ENCODE measurements around the gene PTPN23.

PTPN23 gene

GRCh38 chr3:47374587-47374986 is 6.2 kb upstream of the PTPN23 start:
- Histone ChIP-seq H3K4me1 (ENCODE audit: control insufficient read depth, low read depth, low read length) (peaks cover under 1% of the 10 kb centered on the region), H3K4me2 (ENCODE audit: low read length) (no peak overlapping the region), H3K4ac (ENCODE audit: low read depth, low read length) (no peak overlapping the region), H3K4me3 (ENCODE audit: low read length) (no peak overlapping the region), H3K23ac (ENCODE audit: low read length) (no peak overlapping the region), H2BK5ac (ENCODE audit: low read length) (no peak overlapping the region), H3K18ac (ENCODE audit: low read length) (no peak overlapping the region), H4K8ac (ENCODE audit: low read depth, low read length) (no peak overlapping the region), H2BK120ac (ENCODE audit: low read depth, low read length) (no peak overlapping the region), H3K79me2 (ENCODE audit: control insufficient read depth, insufficient read depth, low read length) (no peaks in the 10 kb centered on the region), H3K9ac (ENCODE audit: low read length) (no peak overlapping the region), H2BK15ac (replicated peaks; ENCODE audit: low read depth) (no peak overlapping the region), H4K5ac (ENCODE audit: low read length) (no peak overlapping the region), H3K27me3 (ENCODE audit: insufficient read depth, low read length, poor library complexity) (no peaks in the 10 kb centered on the region), H2AK5ac (ENCODE audit: low read length) (no peak overlapping the region), H3K79me1 (ENCODE audit: low read length) (peaks cover 1% of the 10 kb centered on the region), H3K36me3 (ENCODE audit: control insufficient read depth, insufficient read depth, low read length) (no peaks in the 10 kb centered on the region), H3K56ac (ENCODE audit: low read length) (no peak overlapping the region), H3K27ac (ENCODE audit: low read depth, low read length) (no peak overlapping the region)
- no peak for DNase-seq

GRCh38 chr3:47376393-47376792 is 4.4 kb upstream of the PTPN23 start:
- DNase-seq = peak; percentile 34
- H3K79me1 ChIP-seq (ENCODE audit: low read length) = peaks cover 3% of the 10 kb centered on the region
- H3K4me3 ChIP-seq (ENCODE audit: low read length) = no peak overlapping the region
- H3K18ac ChIP-seq (ENCODE audit: low read length) = no peak overlapping the region
- H3K4me1 ChIP-seq (ENCODE audit: control insufficient read depth, low read depth, low read length) = peaks cover 2% of the 10 kb centered on the region
- no peak overlapping the region for H2BK120ac ChIP-seq (ENCODE audit: low read depth, low read length)
- H3K27me3 ChIP-seq (ENCODE audit: insufficient read depth, low read length, poor library complexity) = no peaks in the 10 kb centered on the region
- H2BK15ac ChIP-seq (replicated peaks; ENCODE audit: low read depth) = no peak overlapping the region
- no peak overlapping the region for H2BK5ac ChIP-seq (ENCODE audit: low read length)
- no peak overlapping the region for H4K8ac ChIP-seq (ENCODE audit: low read depth, low read length)
- no peaks in the 10 kb centered on the region for H3K79me2 ChIP-seq (ENCODE audit: control insufficient read depth, insufficient read depth, low read length)
- H3K23ac ChIP-seq (ENCODE audit: low read length) = no peak overlapping the region
- H3K56ac ChIP-seq (ENCODE audit: low read length) = no peak overlapping the region
- H3K9ac ChIP-seq (ENCODE audit: low read length) = no peak overlapping the region
- no peak overlapping the region for H3K4ac ChIP-seq (ENCODE audit: low read depth, low read length)
- no CpG with 5 or more reads among the region's 3 CpGs for WGBS (ENCODE audit: extremely low coverage, insufficient coverage, low lambda C conversion rate)
- no peaks in the 10 kb centered on the region for H3K36me3 ChIP-seq (ENCODE audit: control insufficient read depth, insufficient read depth, low read length)
- no peak overlapping the region for H2AK5ac ChIP-seq (ENCODE audit: low read length)
- H4K5ac ChIP-seq (ENCODE audit: low read length) = no peak overlapping the region
- H3K4me2 ChIP-seq (ENCODE audit: low read length) = no peak overlapping the region
- no peak overlapping the region for H3K27ac ChIP-seq (ENCODE audit: low read depth, low read length)

DNA sequence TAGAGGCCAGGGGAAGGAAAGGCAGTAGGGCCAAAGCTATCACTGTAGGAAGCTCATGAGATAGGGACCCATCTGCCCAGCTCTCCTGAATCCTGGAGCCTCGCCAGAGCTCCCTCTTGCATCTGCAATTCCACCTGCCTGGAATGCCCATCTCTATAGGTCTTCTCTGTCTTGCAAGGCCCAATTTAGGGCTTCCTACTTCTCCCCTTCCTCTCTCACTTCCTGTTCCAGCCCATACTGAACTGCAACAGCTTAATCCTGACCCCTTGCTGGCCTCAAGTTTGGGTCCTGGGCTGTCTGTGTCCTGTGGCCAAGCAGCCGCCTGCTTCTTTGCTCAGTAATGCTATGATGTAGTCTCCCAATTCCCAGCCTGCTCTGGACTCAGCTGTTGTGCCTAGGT is 3.6 kb upstream of the PTPN23 start:
- no peak overlapping the region for H2BK5ac ChIP-seq (ENCODE audit: low read length)
- no CpG with 5 or more reads among the region's 2 CpGs for WGBS (ENCODE audit: extremely low coverage, insufficient coverage, low lambda C conversion rate)
- H3K4ac ChIP-seq (ENCODE audit: low read depth, low read length) = no peak overlapping the region
- H3K27ac ChIP-seq (ENCODE audit: low read depth, low read length) = no peak overlapping the region
- H4K5ac ChIP-seq (ENCODE audit: low read length) = no peak overlapping the region
- H3K56ac ChIP-seq (ENCODE audit: low read length) = peak overlapping the region; percentile 15
- H3K79me2 ChIP-seq (ENCODE audit: control insufficient read depth, insufficient read depth, low read length) = peaks cover 7% of the 10 kb centered on the region
- H2AK5ac ChIP-seq (ENCODE audit: low read length) = no peak overlapping the region
- no peaks in the 10 kb centered on the region for H3K36me3 ChIP-seq (ENCODE audit: control insufficient read depth, insufficient read depth, low read length)
- H3K4me1 ChIP-seq (ENCODE audit: control insufficient read depth, low read depth, low read length) = peaks cover 4% of the 10 kb centered on the region
- H2BK15ac ChIP-seq (replicated peaks; ENCODE audit: low read depth) = no peak overlapping the region
- H3K23ac ChIP-seq (ENCODE audit: low read length) = no peak overlapping the region
- H3K79me1 ChIP-seq (ENCODE audit: low read length) = peaks cover 9% of the 10 kb centered on the region
- H4K8ac ChIP-seq (ENCODE audit: low read depth, low read length) = no peak overlapping the region
- H3K4me2 ChIP-seq (ENCODE audit: low read length) = no peak overlapping the region
- no peak overlapping the region for H2BK120ac ChIP-seq (ENCODE audit: low read depth, low read length)
- DNase-seq = no peak
- no peak overlapping the region for H3K9ac ChIP-seq (ENCODE audit: low read length)
- no peak overlapping the region for H3K4me3 ChIP-seq (ENCODE audit: low read length)
- H3K27me3 ChIP-seq (ENCODE audit: insufficient read depth, low read length, poor library complexity) = no peaks in the 10 kb centered on the region
- H3K18ac ChIP-seq (ENCODE audit: low read length) = no peak overlapping the region

GRCh38 chr3:47378869-47379268 is 2.0 kb upstream of the PTPN23 start:
- H3K4me2 ChIP-seq (ENCODE audit: low read length) = no peak overlapping the region
- H3K56ac ChIP-seq (ENCODE audit: low read length) = no peak overlapping the region
- no peak overlapping the region for H2BK15ac ChIP-seq (replicated peaks; ENCODE audit: low read depth)
- H3K36me3 ChIP-seq (ENCODE audit: control insufficient read depth, insufficient read depth, low read length) = no peaks in the 10 kb centered on the region
- H2BK5ac ChIP-seq (ENCODE audit: low read length) = no peak overlapping the region
- H2BK120ac ChIP-seq (ENCODE audit: low read depth, low read length) = no peak overlapping the region
- no peak overlapping the region for H4K8ac ChIP-seq (ENCODE audit: low read depth, low read length)
- peaks cover 18% of the 10 kb centered on the region for H3K79me2 ChIP-seq (ENCODE audit: control insufficient read depth, insufficient read depth, low read length)
- H3K9ac ChIP-seq (ENCODE audit: low read length) = no peak overlapping the region
- no peak overlapping the region for H4K5ac ChIP-seq (ENCODE audit: low read length)
- peaks cover 4% of the 10 kb centered on the region for H3K4me1 ChIP-seq (ENCODE audit: control insufficient read depth, low read depth, low read length)
- H3K4me3 ChIP-seq (ENCODE audit: low read length) = no peak overlapping the region
- H3K79me1 ChIP-seq (ENCODE audit: low read length) = peaks cover 15% of the 10 kb centered on the region
- no peak for DNase-seq
- no peak overlapping the region for H3K23ac ChIP-seq (ENCODE audit: low read length)
- H3K18ac ChIP-seq (ENCODE audit: low read length) = no peak overlapping the region
- H3K27me3 ChIP-seq (ENCODE audit: insufficient read depth, low read length, poor library complexity) = no peaks in the 10 kb centered on the region
- no peak overlapping the region for H3K27ac ChIP-seq (ENCODE audit: low read depth, low read length)
- no peak overlapping the region for H3K4ac ChIP-seq (ENCODE audit: low read depth, low read length)
- no peak overlapping the region for H2AK5ac ChIP-seq (ENCODE audit: low read length)

- no CpG with 5 or more reads among the region's 19 CpGs for WGBS (ENCODE audit: extremely low coverage, insufficient coverage, low lambda C conversion rate)
- no peak overlapping the region for H3K18ac ChIP-seq (ENCODE audit: low read length)
- H3K56ac ChIP-seq (ENCODE audit: low read length) = peak overlapping the region; percentile 99
- no peaks in the 10 kb centered on the region for H3K36me3 ChIP-seq (ENCODE audit: control insufficient read depth, insufficient read depth, low read length)
- H3K4me2 ChIP-seq (ENCODE audit: low read length) = peak overlapping the region; percentile 95
- peaks cover 4% of the 10 kb centered on the region for H3K4me1 ChIP-seq (ENCODE audit: control insufficient read depth, low read depth, low read length)
- DNase-seq = no peak
- no peak overlapping the region for H3K4me3 ChIP-seq (ENCODE audit: low read length)
- H3K27ac ChIP-seq (ENCODE audit: low read depth, low read length) = no peak overlapping the region
- H3K9ac ChIP-seq (ENCODE audit: low read length) = peak overlapping the region; percentile 100
- no peak overlapping the region for H2BK15ac ChIP-seq (replicated peaks; ENCODE audit: low read depth)
- H2BK120ac ChIP-seq (ENCODE audit: low read depth, low read length) = no peak overlapping the region
- no peaks in the 10 kb centered on the region for H3K27me3 ChIP-seq (ENCODE audit: insufficient read depth, low read length, poor library complexity)
- peaks cover 15% of the 10 kb centered on the region for H3K79me1 ChIP-seq (ENCODE audit: low read length)
- no peak overlapping the region for H4K5ac ChIP-seq (ENCODE audit: low read length)
- peaks cover 19% of the 10 kb centered on the region for H3K79me2 ChIP-seq (ENCODE audit: control insufficient read depth, insufficient read depth, low read length)
- no peak overlapping the region for H4K8ac ChIP-seq (ENCODE audit: low read depth, low read length)
- no peak overlapping the region for H2BK5ac ChIP-seq (ENCODE audit: low read length)
- H3K4ac ChIP-seq (ENCODE audit: low read depth, low read length) = no peak overlapping the region
- no peak overlapping the region for H2AK5ac ChIP-seq (ENCODE audit: low read length)
- H3K23ac ChIP-seq (ENCODE audit: low read length) = no peak overlapping the region
Observed at GRCh38 chr3:47379411-47379899, 1.4 kb upstream of the PTPN23 start.

- WGBS (ENCODE audit: extremely low coverage, insufficient coverage, low lambda C conversion rate) = no CpG with 5 or more reads among the region's 23 CpGs
- Histone ChIP-seq H3K79me2 (ENCODE audit: control insufficient read depth, insufficient read depth, low read length) (peaks cover 21% of the 10 kb centered on the region), H4K5ac (ENCODE audit: low read length) (no peak overlapping the region), H3K4me1 (ENCODE audit: control insufficient read depth, low read depth, low read length) (peaks cover 4% of the 10 kb centered on the region), H3K23ac (ENCODE audit: low read length) (no peak overlapping the region), H3K4me2 (ENCODE audit: low read length) (peak overlapping the region; percentile 95), H3K27me3 (ENCODE audit: insufficient read depth, low read length, poor library complexity) (no peaks in the 10 kb centered on the region), H3K27ac (ENCODE audit: low read depth, low read length) (peak overlapping the region; percentile 76), H2AK5ac (ENCODE audit: low read length) (peak overlapping the region; percentile 88), H3K9ac (ENCODE audit: low read length) (peak overlapping the region; percentile 100), H3K18ac (ENCODE audit: low read length) (no peak overlapping the region), H2BK5ac (ENCODE audit: low read length) (peak overlapping the region; percentile 80), H2BK15ac (replicated peaks; ENCODE audit: low read depth) (no peak overlapping the region), H3K79me1 (ENCODE audit: low read length) (peaks cover 15% of the 10 kb centered on the region), H3K56ac (ENCODE audit: low read length) (peak overlapping the region; percentile 99), H4K8ac (ENCODE audit: low read depth, low read length) (no peak overlapping the region), H3K4me3 (ENCODE audit: low read length) (peak overlapping the region; percentile 96), H3K4ac (ENCODE audit: low read depth, low read length) (no peak overlapping the region), H2BK120ac (ENCODE audit: low read depth, low read length) (no peak overlapping the region), H3K36me3 (ENCODE audit: control insufficient read depth, insufficient read depth, low read length) (no peaks in the 10 kb centered on the region)
- no peak for DNase-seq
Observed at GRCh38 chr3:47380026-47380600, 708 bp upstream of the PTPN23 start.

Measured in mesendoderm (in vitro differentiated cells).